BJ (cell line): Measurements from ENCODE around the gene KIF1B. TPM values are rescaled to one million over a fixed set of nuclear protein-coding genes. Genes with fewer than 3 reads are reported as not detected.

Source experiments
- CTCF ChIA-PET: fragments of 350-600 bp; formaldehyde crosslinking; extraction: SDS; loops from one replicate; lab custom pipeline; 2021; ENCODE audit warnings: antibody characterized with exemption, inconsistent platforms; lab: Yijun Ruan, JAX
- POLR2A ChIA-PET: fragments of 300-600 bp; sonication (Branson Sonifier 250); formaldehyde crosslinking; extraction: SDS; loops from one replicate; lab custom pipeline; 2021; ENCODE audit warnings: antibody characterized with exemption; lab: Charles Lee
- DNase-seq: peaks from one replicate; pipeline ENCODE4 v3.0.0-alpha.2; 2011; ENCODE audit warnings: low read depth
- H3K27me3 ChIP-seq: 2 replicates; pipeline ENCODE4 v1.6.0; 2011; ENCODE audit warnings: low read length; ENCODE audit not compliant: control insufficient read depth, insufficient read depth
- H3K36me3 ChIP-seq: 2 replicates; pipeline ENCODE4 v1.5.1; 2011; ENCODE audit warnings: low read length; ENCODE audit not compliant: control insufficient read depth, insufficient read depth
- H3K4me3 ChIP-seq: 2 replicates; pipeline ENCODE4 v1.5.1; 2011; ENCODE audit warnings: low read depth, mild to moderate bottlenecking, control low read depth, low read length
- polyA plus RNA-seq: library from polyadenylated mRNA; depleted of rRNA; stranded (reverse); fragments of >200 nt; gene quantifications from 2 replicates; pipeline ENCODE4 v1.2.3, GENCODE V29; 2011
- TF ChIP-seq, protein P1 (sequence below): IDR thresholded peaks from 2 replicates; pipeline ENCODE4 v1.5.1; 2011; ENCODE audit warnings: low read depth, mild to moderate bottlenecking, control low read depth, inconsistent platforms, low read length, moderate library complexity; ENCODE audit not compliant: insufficient read depth

Gene KIF1B
- polyA plus RNA-seq, 1 experiment, result 11.8 TPM

DNA sequence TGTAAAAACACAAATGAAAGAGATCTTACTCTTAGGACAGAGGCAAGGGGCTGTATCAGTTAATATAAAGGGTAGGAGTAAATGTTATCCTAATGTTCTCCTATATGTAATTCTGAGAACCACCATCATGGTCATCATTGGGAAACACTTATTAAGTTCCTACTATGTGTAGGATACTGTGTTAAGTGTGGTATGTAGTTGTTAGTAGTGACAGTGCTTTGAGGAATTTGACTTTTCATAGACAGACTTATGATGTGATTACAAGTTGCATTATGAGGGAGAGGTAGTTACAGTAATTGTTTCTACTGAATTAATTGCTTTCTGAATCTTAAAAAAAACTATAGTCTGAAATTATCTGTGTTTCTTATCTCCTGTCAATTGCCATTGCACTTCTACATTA lies 136.7 kb downstream of the KIF1B start:
- H3K36me3 ChIP-seq, result peaks cover 4% of the 10 kb centered on the region
- no peaks in the 10 kb centered on the region for H3K27me3 ChIP-seq
- no peak overlapping the region for H3K4me3 ChIP-seq
- DNase-seq, result no peak
- POLR2A ChIA-PET, result no interaction called here
- TF ChIP-seq, protein P1, sequence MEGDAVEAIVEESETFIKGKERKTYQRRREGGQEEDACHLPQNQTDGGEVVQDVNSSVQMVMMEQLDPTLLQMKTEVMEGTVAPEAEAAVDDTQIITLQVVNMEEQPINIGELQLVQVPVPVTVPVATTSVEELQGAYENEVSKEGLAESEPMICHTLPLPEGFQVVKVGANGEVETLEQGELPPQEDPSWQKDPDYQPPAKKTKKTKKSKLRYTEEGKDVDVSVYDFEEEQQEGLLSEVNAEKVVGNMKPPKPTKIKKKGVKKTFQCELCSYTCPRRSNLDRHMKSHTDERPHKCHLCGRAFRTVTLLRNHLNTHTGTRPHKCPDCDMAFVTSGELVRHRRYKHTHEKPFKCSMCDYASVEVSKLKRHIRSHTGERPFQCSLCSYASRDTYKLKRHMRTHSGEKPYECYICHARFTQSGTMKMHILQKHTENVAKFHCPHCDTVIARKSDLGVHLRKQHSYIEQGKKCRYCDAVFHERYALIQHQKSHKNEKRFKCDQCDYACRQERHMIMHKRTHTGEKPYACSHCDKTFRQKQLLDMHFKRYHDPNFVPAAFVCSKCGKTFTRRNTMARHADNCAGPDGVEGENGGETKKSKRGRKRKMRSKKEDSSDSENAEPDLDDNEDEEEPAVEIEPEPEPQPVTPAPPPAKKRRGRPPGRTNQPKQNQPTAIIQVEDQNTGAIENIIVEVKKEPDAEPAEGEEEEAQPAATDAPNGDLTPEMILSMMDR, result no peak
- CTCF ChIA-PET, result no interaction called here

DNA sequence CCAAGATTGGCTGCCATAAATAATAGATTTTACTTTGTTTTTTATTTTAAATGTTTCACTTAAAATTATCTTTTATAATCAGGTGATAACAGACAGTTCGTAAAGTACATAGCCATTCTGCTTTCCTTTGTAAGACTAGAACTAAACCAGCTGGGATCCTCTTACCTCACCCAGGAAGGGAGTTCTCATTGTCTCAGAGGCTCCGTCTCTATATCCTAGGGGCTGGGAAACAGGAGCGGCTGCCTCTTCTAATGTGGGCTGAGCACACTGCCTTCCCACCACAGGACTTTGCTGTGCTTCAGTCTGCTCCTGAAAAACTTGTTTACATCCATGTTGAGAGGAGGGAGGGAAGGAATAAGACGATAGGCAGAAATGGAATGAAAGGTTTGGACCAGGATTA lies 142.9 kb downstream of the KIF1B start:
- Histone ChIP-seq H3K4me3 (no peak overlapping the region), H3K36me3 (peaks cover 1% of the 10 kb centered on the region; the same call in 1 of the 2 replicates), H3K27me3 (no peaks in the 10 kb centered on the region)
- ChIA-PET POLR2A (interaction anchor here (1.0 kb wide), 1 partner anchor 45 kb away, joined by 4 read pairs; the partner anchor contains the start of gene PGD), CTCF (no interaction called here)
- no peak for DNase-seq
- TF ChIP-seq, protein P1, result no peak

DNA sequence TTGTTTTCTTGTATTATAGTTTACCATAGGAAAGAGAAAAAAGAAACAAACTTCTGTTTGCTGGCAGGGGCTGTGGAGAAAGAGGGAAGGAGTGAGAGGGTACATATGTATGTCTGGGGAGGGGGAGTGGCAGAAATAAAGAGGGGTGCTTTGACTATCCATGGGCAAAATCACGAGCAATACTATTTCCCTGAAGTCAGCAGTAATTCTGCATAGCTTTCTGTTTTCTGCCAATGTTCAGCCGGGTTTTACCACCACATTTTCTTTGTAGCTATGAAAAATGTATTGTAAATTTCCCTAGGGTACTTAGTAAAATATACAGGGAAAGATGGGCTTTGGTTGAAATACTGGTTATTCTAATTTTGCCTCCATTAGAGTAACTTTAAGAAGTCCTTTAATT lies 143.3 kb downstream of the KIF1B start:
- ChIA-PET POLR2A (interaction anchor here (1.0 kb wide), 1 partner anchor 45 kb away, joined by 4 read pairs; the partner anchor contains the start of gene PGD), CTCF (no interaction called here)
- DNase-seq, result no peak
- peaks cover 1% of the 10 kb centered on the region; the same call in 1 of the 2 replicates for H3K36me3 ChIP-seq
- no peak overlapping the region for H3K4me3 ChIP-seq
- TF ChIP-seq, protein P1, result no peak
- no peaks in the 10 kb centered on the region for H3K27me3 ChIP-seq

DNA sequence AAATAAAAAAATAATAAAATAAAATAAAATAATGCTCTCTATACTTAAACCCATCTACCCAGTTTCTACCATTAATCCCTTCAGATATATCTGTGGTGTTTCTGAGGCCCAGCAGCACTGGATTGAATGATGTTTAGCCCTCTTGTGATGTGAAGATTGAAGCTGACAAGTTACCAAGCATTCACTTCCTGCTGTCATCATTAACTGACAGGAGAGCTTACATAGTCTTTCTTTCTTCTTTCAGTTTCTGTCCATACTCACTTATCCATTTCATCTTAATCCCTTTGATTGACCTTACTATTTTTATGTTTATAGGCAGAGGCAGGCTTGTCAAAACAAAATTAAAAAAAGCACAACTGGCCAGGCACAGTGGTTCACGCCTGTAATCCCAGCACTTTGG lies 149.7 kb downstream of the KIF1B start:
- TF ChIP-seq, protein P1, result no peak
- no peak overlapping the region for H3K4me3 ChIP-seq
- DNase-seq, result no peak
- CTCF ChIA-PET, result interaction anchor here (1.0 to 1.2 kb wide), 2 partner anchors 17 to 22 kb away, joined by 3 read pairs; no protein-coding TSS in a partner anchor
- peaks cover 1% of the 10 kb centered on the region; the same call in 1 of the 2 replicates for H3K36me3 ChIP-seq
- POLR2A ChIA-PET, result no interaction called here
- no peaks in the 10 kb centered on the region for H3K27me3 ChIP-seq

DNA sequence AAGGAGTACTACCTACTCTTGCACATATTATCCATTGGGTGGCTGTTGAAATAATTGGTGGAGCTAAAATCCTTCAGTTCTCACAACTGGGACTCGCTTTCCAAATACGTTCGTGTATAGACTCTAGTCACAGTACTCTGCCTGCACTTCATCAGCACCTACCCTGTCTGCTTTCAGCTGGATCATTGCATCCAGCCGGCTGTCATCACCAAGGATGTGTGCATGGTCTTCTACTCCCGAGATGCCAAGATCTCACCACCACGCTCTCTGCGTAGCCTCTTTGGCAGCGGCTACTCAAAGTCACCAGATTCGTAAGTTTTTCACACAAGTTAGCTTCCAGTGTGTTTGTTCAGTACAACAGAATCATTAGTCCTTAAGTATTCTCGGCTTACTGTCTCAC lies 151.1 kb downstream of the KIF1B start:
- H3K27me3 ChIP-seq, result no peaks in the 10 kb centered on the region
- ChIA-PET CTCF (interaction anchor here (1.0 kb wide), 1 partner anchor 133 kb away, joined by 3 read pairs; no protein-coding TSS in a partner anchor), POLR2A (interaction anchor here (0.6 kb wide), 1 partner anchor 78 kb away, joined by 4 read pairs; no protein-coding TSS in a partner anchor)
- no peak for DNase-seq
- H3K36me3 ChIP-seq, result peaks cover 4% of the 10 kb centered on the region; the same call in 1 of the 2 replicates
- no peak overlapping the region for H3K4me3 ChIP-seq
- TF ChIP-seq, protein P1, result no peak
